WTC11 (cell line): ENCODE measurements around the gene TRPC4AP. TPM values are rescaled to one million over a fixed set of nuclear protein-coding genes. Genes with fewer than 3 reads are reported as not detected.

Source experiments
- ATAC-seq: fragments of 200-7000 bp; cut with Tn5 transposase; 2 replicates; pipeline ENCODE4 v1.10.0; 2021; ENCODE audit warnings: mild to moderate bottlenecking, moderate library complexity
- CTCF ChIA-PET: fragments of 300-600 bp; sonication (Branson Sonifier 250); formaldehyde crosslinking; loops from one replicate; lab custom pipeline; 2021; ENCODE audit warnings: antibody characterized with exemption; lab: Charles Lee
- POLR2A ChIA-PET: fragments of 350-600 bp; sonication (Branson Sonifier 250); formaldehyde crosslinking; loops from one replicate; lab custom pipeline; 2021; ENCODE audit warnings: antibody characterized with exemption; lab: Charles Lee
- DNase-seq: peaks from one replicate; pipeline ENCODE4 v3.0.0; 2021; ENCODE audit warnings: low spot score
- H3K27ac Mint-ChIP-seq: 2 replicates; pipeline ENCODE4 v1.8.0; 2021; ENCODE audit warnings: mixed read lengths
- H3K27me3 Mint-ChIP-seq: 2 replicates; pipeline ENCODE4 v1.8.0; 2021; ENCODE audit warnings: low read depth, mild to moderate bottlenecking, moderate library complexity, mixed read lengths
- H3K36me3 Mint-ChIP-seq: 2 replicates; pipeline ENCODE4 v1.8.0; 2021; ENCODE audit warnings: mixed read lengths
- H3K4me1 Mint-ChIP-seq: 2 replicates; pipeline ENCODE4 v1.8.0; 2022; ENCODE audit warnings: mixed read lengths
- H3K4me3 Mint-ChIP-seq: 2 replicates; pipeline ENCODE4 v1.8.0; 2021; ENCODE audit warnings: mild to moderate bottlenecking, moderate library complexity, mixed read lengths
- H3K9me3 Mint-ChIP-seq: 2 replicates; pipeline ENCODE4 v1.8.0; 2021; ENCODE audit warnings: mixed read lengths
- ETV6 ChIP-seq: sonication (generic); formaldehyde crosslinking; IDR thresholded peaks from 2 replicates; pipeline ENCODE4 v1.8.1; 2022; ENCODE audit warnings: mild to moderate bottlenecking, missing genetic modification reagents
- FOXK1 ChIP-seq: sonication (generic); formaldehyde crosslinking; IDR thresholded peaks from 2 replicates; pipeline ENCODE4 v1.8.0; 2022; ENCODE audit warnings: mild to moderate bottlenecking, moderate library complexity, missing genetic modification reagents
- JUN ChIP-seq: sonication (generic); formaldehyde crosslinking; IDR thresholded peaks from 2 replicates; pipeline ENCODE4 v1.8.0; 2023; ENCODE audit warnings: mild to moderate bottlenecking, missing genetic modification reagents
- RORB ChIP-seq: fragments of 250-450 bp; sonication (Bioruptor Pico); IDR thresholded peaks from 2 replicates; pipeline ENCODE4 v1.9.0; 2021; ENCODE audit warnings: mild to moderate bottlenecking
- SMAD3 ChIP-seq: sonication (generic); formaldehyde crosslinking; IDR thresholded peaks from 2 replicates; pipeline ENCODE4 v1.8.0; 2022; ENCODE audit warnings: missing genetic modification reagents, mild to moderate bottlenecking, borderline replicate concordance
- TEAD1 ChIP-seq: sonication (generic); formaldehyde crosslinking; IDR thresholded peaks from 2 replicates; pipeline ENCODE4 v1.8.0; 2022; ENCODE audit warnings: mild to moderate bottlenecking, missing genetic modification reagents
- ZBTB21 ChIP-seq: sonication (generic); formaldehyde crosslinking; IDR thresholded peaks from 2 replicates; pipeline ENCODE4 v1.8.1; 2023; ENCODE audit warnings: mild to moderate bottlenecking, missing genetic modification reagents, borderline replicate concordance
- ZNF423 ChIP-seq: fragments of 250-450 bp; sonication (Bioruptor Pico); IDR thresholded peaks from 2 replicates; pipeline ENCODE4 v2.1.2; 2022; ENCODE audit warnings: mild to moderate bottlenecking, moderate library complexity
- total RNA-seq: library from RNA; stranded (reverse); gene quantifications from 3 replicates; pipeline ENCODE4 v1.2.3, GENCODE V29; 2021
- TF ChIP-seq, protein P1 (sequence below): sonication (generic); formaldehyde crosslinking; IDR thresholded peaks from 2 replicates; pipeline ENCODE4 v1.8.0; 2022; ENCODE audit warnings: missing genetic modification reagents
- TF ChIP-seq, protein P2 (sequence below): fragments of 250-450 bp; sonication (Bioruptor Pico); IDR thresholded peaks from 2 replicates; pipeline ENCODE4 v1.9.0; 2021; ENCODE audit warnings: moderate library complexity, mild to moderate bottlenecking, inconsistent platforms, borderline replicate concordance
- TF ChIP-seq, protein P3 (sequence below): sonication (generic); formaldehyde crosslinking; IDR thresholded peaks from 2 replicates; pipeline ENCODE4 v1.8.0; 2022; ENCODE audit warnings: mild to moderate bottlenecking, missing genetic modification reagents
- TF ChIP-seq, protein P4 (sequence below): sonication (generic); formaldehyde crosslinking; IDR thresholded peaks from 2 replicates; pipeline ENCODE4 v1.8.1; 2023; ENCODE audit warnings: mild to moderate bottlenecking, missing genetic modification reagents, moderate library complexity
- TF ChIP-seq, protein P5 (sequence below): fragments of 250-450 bp; sonication (Bioruptor Pico); conservative IDR thresholded peaks from 2 replicates; pipeline ENCODE4 v1.9.0; 2021; ENCODE audit warnings: mild to moderate bottlenecking
- TF ChIP-seq, protein P6 (sequence below): sonication (generic); formaldehyde crosslinking; IDR thresholded peaks from 2 replicates; pipeline ENCODE4 v1.8.1; 2023; ENCODE audit warnings: mild to moderate bottlenecking, missing genetic modification reagents

TRPC4AP gene
- total RNA-seq, 1 experiment from 2014 or later, result 73.8 TPM

DNA sequence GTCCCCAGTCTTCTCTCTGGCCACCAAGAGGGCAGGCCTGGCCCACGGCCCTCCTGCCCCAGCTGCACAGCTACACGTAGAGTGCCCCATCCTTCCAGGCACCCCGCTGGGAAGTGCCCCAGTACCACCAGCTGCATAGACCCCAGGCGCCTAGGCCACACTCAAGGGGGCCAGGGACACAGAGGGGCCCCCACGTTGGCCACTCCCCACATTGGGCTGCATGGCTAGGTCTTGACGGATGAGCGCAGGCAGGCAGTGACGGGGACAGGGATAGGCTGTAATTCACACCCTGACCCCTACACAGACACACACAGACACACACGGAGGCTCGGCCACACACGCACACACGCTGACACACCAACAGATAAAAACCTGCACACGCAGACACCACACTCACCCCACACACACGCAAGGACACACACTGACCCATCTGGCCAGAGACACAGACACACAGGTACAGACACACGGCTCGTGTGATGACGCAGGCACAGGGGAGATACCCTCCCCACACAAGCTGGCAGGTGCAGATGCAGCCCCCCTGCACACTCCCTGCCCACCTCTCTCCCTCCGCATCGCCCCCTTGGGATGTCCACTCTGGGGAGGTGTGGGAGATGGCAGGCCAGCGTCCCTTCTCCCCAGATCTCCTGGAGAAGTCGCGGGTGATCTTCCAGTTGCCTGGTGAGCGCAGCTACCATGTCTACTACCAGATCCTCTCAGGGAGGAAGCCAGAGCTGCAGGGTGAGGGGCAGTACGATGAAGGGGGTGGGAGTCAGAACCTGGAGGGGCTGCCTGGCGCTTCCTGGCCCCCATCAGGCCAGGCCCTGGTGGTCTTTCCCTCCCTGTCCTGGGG, 106.9 kb downstream of the TRPC4AP start (continued):
- TF ChIP-seq, protein P1, sequence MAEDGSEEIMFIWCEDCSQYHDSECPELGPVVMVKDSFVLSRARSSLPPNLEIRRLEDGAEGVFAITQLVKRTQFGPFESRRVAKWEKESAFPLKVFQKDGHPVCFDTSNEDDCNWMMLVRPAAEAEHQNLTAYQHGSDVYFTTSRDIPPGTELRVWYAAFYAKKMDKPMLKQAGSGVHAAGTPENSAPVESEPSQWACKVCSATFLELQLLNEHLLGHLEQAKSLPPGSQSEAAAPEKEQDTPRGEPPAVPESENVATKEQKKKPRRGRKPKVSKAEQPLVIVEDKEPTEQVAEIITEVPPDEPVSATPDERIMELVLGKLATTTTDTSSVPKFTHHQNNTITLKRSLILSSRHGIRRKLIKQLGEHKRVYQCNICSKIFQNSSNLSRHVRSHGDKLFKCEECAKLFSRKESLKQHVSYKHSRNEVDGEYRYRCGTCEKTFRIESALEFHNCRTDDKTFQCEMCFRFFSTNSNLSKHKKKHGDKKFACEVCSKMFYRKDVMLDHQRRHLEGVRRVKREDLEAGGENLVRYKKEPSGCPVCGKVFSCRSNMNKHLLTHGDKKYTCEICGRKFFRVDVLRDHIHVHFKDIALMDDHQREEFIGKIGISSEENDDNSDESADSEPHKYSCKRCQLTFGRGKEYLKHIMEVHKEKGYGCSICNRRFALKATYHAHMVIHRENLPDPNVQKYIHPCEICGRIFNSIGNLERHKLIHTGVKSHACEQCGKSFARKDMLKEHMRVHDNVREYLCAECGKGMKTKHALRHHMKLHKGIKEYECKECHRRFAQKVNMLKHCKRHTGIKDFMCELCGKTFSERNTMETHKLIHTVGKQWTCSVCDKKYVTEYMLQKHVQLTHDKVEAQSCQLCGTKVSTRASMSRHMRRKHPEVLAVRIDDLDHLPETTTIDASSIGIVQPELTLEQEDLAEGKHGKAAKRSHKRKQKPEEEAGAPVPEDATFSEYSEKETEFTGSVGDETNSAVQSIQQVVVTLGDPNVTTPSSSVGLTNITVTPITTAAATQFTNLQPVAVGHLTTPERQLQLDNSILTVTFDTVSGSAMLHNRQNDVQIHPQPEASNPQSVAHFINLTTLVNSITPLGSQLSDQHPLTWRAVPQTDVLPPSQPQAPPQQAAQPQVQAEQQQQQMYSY (CRISPR knock-in tag), result no peak
- TF ChIP-seq, protein P2, sequence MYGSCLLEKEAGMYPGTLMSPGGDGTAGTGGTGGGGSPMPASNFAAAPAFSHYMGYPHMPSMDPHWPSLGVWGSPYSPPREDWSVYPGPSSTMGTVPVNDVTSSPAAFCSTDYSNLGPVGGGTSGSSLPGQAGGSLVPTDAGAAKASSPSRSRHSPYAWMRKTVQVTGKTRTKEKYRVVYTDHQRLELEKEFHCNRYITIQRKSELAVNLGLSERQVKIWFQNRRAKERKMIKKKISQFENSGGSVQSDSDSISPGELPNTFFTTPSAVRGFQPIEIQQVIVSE (CRISPR knock-in tag), result no peak
- TF ChIP-seq RORB (CRISPR knock-in tag), result no peak
- TF ChIP-seq, protein P3, sequence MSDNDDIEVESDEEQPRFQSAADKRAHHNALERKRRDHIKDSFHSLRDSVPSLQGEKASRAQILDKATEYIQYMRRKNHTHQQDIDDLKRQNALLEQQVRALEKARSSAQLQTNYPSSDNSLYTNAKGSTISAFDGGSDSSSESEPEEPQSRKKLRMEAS, result no peak
- TF ChIP-seq JUN (CRISPR knock-in tag), result no peak
- TF ChIP-seq ETV6, result no peak
- TF ChIP-seq, protein P4, sequence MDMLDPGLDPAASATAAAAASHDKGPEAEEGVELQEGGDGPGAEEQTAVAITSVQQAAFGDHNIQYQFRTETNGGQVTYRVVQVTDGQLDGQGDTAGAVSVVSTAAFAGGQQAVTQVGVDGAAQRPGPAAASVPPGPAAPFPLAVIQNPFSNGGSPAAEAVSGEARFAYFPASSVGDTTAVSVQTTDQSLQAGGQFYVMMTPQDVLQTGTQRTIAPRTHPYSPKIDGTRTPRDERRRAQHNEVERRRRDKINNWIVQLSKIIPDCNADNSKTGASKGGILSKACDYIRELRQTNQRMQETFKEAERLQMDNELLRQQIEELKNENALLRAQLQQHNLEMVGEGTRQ (CRISPR knock-in tag), result no peak
- no peak for TF ChIP-seq SMAD3

DNA sequence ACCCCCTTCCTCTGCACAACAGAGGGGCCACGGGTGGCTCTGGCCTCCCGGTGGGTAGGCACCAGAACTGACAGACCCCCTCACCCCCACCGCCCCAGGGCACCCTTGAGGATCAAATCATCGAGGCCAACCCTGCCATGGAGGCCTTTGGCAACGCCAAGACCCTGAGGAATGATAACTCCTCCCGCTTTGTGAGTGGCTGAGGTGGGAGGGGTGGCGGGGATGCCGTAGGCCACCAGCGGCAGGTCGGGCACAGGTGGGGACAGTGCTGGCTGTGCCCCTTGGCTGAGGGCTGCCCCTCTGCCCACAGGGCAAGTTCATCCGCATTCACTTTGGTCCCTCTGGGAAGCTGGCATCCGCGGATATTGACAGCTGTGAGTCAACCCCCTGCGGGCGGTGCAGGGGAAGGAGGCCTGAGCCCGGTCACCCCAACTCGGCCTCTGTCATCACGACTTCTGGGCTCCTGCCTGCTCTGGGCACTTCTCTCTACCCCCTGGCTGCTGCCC, 107.8 kb downstream of the TRPC4AP start:
- H3K36me3 Mint-ChIP-seq, result no peaks in the 10 kb centered on the region
- ChIA-PET POLR2A (no interaction called here), CTCF (interaction anchor here (0.5 to 4.5 kb wide), 9 partner anchors 10 to 454 kb away, joined by 3 to 22 read pairs (median 5); partner anchors contain the start of genes GSS and MYH7B)
- peaks cover 46% of the 10 kb centered on the region for H3K4me1 Mint-ChIP-seq
- TF ChIP-seq, protein P5, sequence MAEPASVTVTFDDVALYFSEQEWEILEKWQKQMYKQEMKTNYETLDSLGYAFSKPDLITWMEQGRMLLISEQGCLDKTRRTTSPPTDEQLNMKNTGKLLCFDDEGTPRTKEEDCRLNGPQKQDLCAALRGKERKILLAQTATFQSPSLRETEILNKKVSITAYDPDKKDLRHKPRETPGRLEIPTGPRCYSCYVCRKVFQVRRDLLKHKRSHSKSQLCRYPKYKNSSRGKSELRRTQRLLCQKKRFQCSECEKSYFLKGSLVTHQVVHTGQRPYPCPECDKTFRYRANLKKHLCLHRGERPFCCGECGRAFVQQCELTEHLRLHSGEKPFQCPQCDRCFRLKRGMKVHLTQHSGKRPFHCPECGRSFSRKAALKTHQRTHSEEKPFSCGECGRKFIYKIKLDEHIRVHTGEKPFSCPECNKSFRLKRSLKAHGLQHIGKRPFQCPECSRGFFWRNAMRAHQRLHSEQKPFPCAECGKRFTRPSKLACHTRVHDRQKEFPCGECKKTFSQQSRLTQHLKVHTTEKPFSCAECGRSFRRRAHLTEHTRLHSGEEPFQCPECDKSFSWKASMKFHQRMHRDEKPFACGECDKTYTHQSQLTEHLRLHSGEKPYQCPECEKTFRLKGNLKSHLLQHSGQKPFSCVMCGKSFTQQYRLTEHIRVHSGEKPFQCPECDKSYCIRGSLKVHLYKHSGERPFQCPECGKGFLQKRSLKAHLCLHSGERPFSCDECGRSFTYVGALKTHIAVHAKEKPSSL, result no peak
- DNase-seq (no peak), ATAC-seq (no peak)
- H3K4me3 Mint-ChIP-seq, result no peak overlapping the region
- H3K27ac Mint-ChIP-seq, result no peak overlapping the region
- H3K9me3 Mint-ChIP-seq, result no peaks in the 10 kb centered on the region
- H3K27me3 Mint-ChIP-seq, result peaks cover 50% of the 10 kb centered on the region

DNA sequence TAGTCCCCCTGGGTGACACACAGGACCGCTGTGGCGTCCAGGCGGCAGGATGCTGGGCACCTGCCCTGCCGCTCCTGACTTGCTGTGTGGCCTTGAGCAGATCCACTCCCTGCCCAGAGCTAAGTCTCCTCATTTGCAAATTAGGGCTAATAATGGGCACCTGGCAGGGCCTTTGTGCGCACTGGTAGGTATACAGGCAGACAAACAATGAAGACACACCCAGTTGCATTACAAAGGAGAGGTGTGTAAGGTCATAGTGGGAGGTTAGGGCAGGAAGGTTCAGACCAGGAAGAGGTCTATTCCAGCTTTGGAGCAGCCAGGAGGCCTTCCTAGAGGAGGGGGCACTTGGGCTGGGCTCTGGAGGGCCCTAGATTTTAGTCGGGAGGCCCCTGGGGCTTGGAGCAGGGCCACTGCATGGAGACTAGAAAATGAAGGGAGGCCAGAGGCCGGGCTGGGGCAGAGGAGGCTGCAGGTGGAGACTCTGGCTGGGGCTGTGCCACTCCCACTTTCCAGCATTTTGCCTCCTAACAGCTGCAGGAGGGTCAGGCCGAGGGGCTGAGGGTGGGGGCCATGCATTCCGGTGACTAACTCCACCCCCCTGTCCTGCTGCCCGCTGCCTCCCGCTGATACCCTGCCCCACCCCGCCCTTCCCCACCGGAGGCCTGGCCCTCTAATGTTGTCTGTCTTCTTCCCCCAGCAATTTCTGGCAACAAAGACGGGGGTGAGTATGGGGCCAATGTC, 108.4 kb downstream of the TRPC4AP start:
- Mint-ChIP-seq H3K4me3 (peak overlapping the region; percentile 16), H3K4me1 (peaks cover 48% of the 10 kb centered on the region), H3K36me3 (no peaks in the 10 kb centered on the region), H3K9me3 (no peaks in the 10 kb centered on the region), H3K27me3 (peaks cover 50% of the 10 kb centered on the region), H3K27ac (no peak overlapping the region)
- ChIA-PET CTCF (interaction anchor here (0.7 to 4.5 kb wide), 10 partner anchors 9 to 300 kb away, joined by 3 to 22 read pairs (median 4); partner anchors contain the start of genes EIF6, GSS and MYH7B), POLR2A (interaction anchor here (1.0 kb wide), 1 partner anchor 28 kb away, joined by 3 read pairs; the partner anchor contains the start of gene MYH7B)
- DNase-seq, result peak; percentile 44
- ATAC-seq, result peak; percentile 61
- TF ChIP-seq, protein P3, result no peak; the same call in 1 of the 2 replicates
- peak; percentile 40; the same call in 1 of the 2 replicates for TF ChIP-seq ETV6
- no peak for TF ChIP-seq ZBTB21
- peak; percentile 60; the same call in 1 of the 2 replicates for TF ChIP-seq TEAD1 (CRISPR knock-in tag)
- TF ChIP-seq, protein P6, sequence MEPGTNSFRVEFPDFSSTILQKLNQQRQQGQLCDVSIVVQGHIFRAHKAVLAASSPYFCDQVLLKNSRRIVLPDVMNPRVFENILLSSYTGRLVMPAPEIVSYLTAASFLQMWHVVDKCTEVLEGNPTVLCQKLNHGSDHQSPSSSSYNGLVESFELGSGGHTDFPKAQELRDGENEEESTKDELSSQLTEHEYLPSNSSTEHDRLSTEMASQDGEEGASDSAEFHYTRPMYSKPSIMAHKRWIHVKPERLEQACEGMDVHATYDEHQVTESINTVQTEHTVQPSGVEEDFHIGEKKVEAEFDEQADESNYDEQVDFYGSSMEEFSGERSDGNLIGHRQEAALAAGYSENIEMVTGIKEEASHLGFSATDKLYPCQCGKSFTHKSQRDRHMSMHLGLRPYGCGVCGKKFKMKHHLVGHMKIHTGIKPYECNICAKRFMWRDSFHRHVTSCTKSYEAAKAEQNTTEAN, result peak; percentile 91; the same call in 1 of the 2 replicates
- TF ChIP-seq, protein P1 (CRISPR knock-in tag), result peak; percentile 56
- TF ChIP-seq FOXK1 (CRISPR knock-in tag), result peak; percentile 31; the same call in 1 of the 2 replicates
- TF ChIP-seq ZNF423 (CRISPR knock-in tag), result peak; percentile 50
